ENCODE measurements around the gene ANKIB1.

- TF ChIP-seq GATA2 (IDR thresholded peaks at IDR 0.05; ENCODE audit: low read depth, low read length) (no peak), GATA3 (IDR thresholded peaks at IDR 0.05; ENCODE audit: low read depth, low read length) (no peak)
Observed at GRCh38 chr7:92360387-92360786, 114.6 kb downstream of the ANKIB1 start.

Data from SH-SY5Y (cell line).